Uterus (tissue), 4 donors: Measurements from ENCODE around the gene TSHZ2. TPM values are rescaled to one million over a fixed set of nuclear protein-coding genes. Genes with fewer than 3 reads are reported as not detected.
"Not testable (repeated sequence)": the region's sequence is repeated elsewhere in the genome, so short reads cannot be mapped to it uniquely, and the experiment has no call there.

Experiments used
- DNase-seq, 2 donors: peaks; one replicate each; pipeline ENCODE4 v3.0.0-alpha.2; 2019 to 2020
- H3K27ac ChIP-seq, 2 donors: fragments of 200-600 bp; sonication (generic); 1 replicate in 1 of 2; 2 replicates in 1 of 2; pipeline ENCODE4 v1.5.1; 2016 to 2018
- H3K27me3 ChIP-seq, 2 donors: fragments of 200-600 bp; sonication (generic); one replicate each; pipeline ENCODE4 v1.5.1; 2018 to 2019; ENCODE audit warnings: control low read depth in 1 of 2
- H3K36me3 ChIP-seq, 2 donors: fragments of 200-600 bp; sonication (generic); one replicate each; pipeline ENCODE4 v1.5.1; 2019; ENCODE audit warnings: control low read depth in 1 of 2
- H3K4me1 ChIP-seq, 2 donors: fragments of 200-600 bp; sonication (generic); one replicate each; pipeline ENCODE4 v1.5.1; 2018 to 2019; ENCODE audit warnings: control low read depth in 1 of 2
- H3K4me3 ChIP-seq, 2 donors: fragments of 200-600 bp; sonication (generic); 1 replicate in 1 of 2; 2 replicates in 1 of 2; pipeline ENCODE4 v1.5.1; 2018 to 2019; ENCODE audit warnings: mild to moderate bottlenecking in 1 of 2
- H3K9me3 ChIP-seq, 2 donors: fragments of 200-600 bp; sonication (generic); one replicate each; pipeline ENCODE4 v1.5.1; 2019; ENCODE audit warnings: control low read depth in 1 of 2
- CTCF ChIP-seq, 4 experiments: fragments of 200-600 bp in 2 of 4; fragments of 450-650 bp in 2 of 4; sonication (generic) in 2 of 4; IDR thresholded peaks; one replicate each; pipeline ENCODE4 v1.5.1; 2016 to 2019; ENCODE audit warnings: antibody characterized with exemption in 4 of 4, mild to moderate bottlenecking in 2 of 4, moderate library complexity in 1 of 4
- POLR2A ChIP-seq, 2 donors: fragments of 450-650 bp; IDR thresholded peaks; one replicate each; pipeline ENCODE4 v1.6.1; 2016; ENCODE audit warnings: antibody characterized with exemption in 2 of 2, mild to moderate bottlenecking in 1 of 2, moderate library complexity in 1 of 2
- intact Hi-C: fragments of 100-400 bp; cut with DNase I; formaldehyde crosslinking; loops from one replicate; pipeline ENCODE4 v1.15.1; 2023; ENCODE audit warnings: low total_unique reads
- total RNA-seq, 4 donors: library from RNA; depleted of rRNA in 3 of 4; stranded (reverse); fragments of >200 nt in 3 of 4; gene quantifications; one replicate each; pipeline versions ENCODE4 v1.1.0 to v1.2.4, GENCODE V29; 2014 to 2023
- donor health status: DM: yes; HTN: yes; CAD: no.

Gene TSHZ2
- total RNA-seq, 4 donors from 2014 or later: 22.0 to 50.1 (median 33.1) TPM

- Histone ChIP-seq H3K4me1 (peaks cover 0 to 4% of the 10 kb centered on the region in 2 donors), H3K27ac (peak overlapping the region; percentile 20 to 46), H3K9me3 (no peaks in the 10 kb centered on the region), H3K27me3 (no peaks in the 10 kb centered on the region), H3K4me3 (no peak overlapping the region), H3K36me3 (no peaks in the 10 kb centered on the region)
- TF ChIP-seq CTCF (IDR thresholded peaks at IDR 0.05) (no peak), POLR2A (IDR thresholded peaks at IDR 0.05) (no peak)
- intact Hi-C loops: no loop called here
- peak in 1 of 2 donors; percentile 53 for DNase-seq
Measured at GRCh38 chr20:53087037-53087777, 115.0 kb downstream of the TSHZ2 start.

GRCh38 chr20:53088786-53089185, 116.6 kb downstream of the TSHZ2 start:
- no peaks in the 10 kb centered on the region for H3K9me3 ChIP-seq
- no peaks in the 10 kb centered on the region for H3K4me1 ChIP-seq
- TF ChIP-seq CTCF (IDR thresholded peaks at IDR 0.05) (no peak), POLR2A (IDR thresholded peaks at IDR 0.05) (no peak)
- H3K27me3 ChIP-seq: no peaks in the 10 kb centered on the region
- no peak for DNase-seq
- no peak overlapping the region for H3K27ac ChIP-seq
- intact Hi-C loops: no loop called here
- no peaks in the 10 kb centered on the region for H3K36me3 ChIP-seq
- no peak overlapping the region for H3K4me3 ChIP-seq

GRCh38 chr20:53089851-53090250, 117.7 kb downstream of the TSHZ2 start:
- H3K9me3 ChIP-seq, H3K27me3 ChIP-seq, H3K27ac ChIP-seq, H3K4me3 ChIP-seq, H3K4me1 ChIP-seq, intact Hi-C loops, H3K36me3 ChIP-seq: not testable (repeated sequence)
- peak in 1 of 2 donors; percentile 51 for DNase-seq

GRCh38 chr20:53091789-53092188, 119.6 kb downstream of the TSHZ2 start:
- Histone ChIP-seq H3K4me1 (no peaks in the 10 kb centered on the region), H3K36me3 (no peaks in the 10 kb centered on the region), H3K9me3 (no peaks in the 10 kb centered on the region), H3K27me3 (no peaks in the 10 kb centered on the region), H3K27ac (no peak overlapping the region), H3K4me3 (no peak overlapping the region)
- no peak for DNase-seq
- no peak for TF ChIP-seq CTCF (IDR thresholded peaks at IDR 0.05)
- no peak for TF ChIP-seq POLR2A (IDR thresholded peaks at IDR 0.05)
- intact Hi-C loops: no loop called here

- intact Hi-C loops: no loop called here
- no peak for DNase-seq
- Histone ChIP-seq H3K4me3 (no peak overlapping the region), H3K4me1 (no peaks in the 10 kb centered on the region), H3K27me3 (no peaks in the 10 kb centered on the region), H3K9me3 (no peaks in the 10 kb centered on the region), H3K27ac (no peak overlapping the region), H3K36me3 (no peaks in the 10 kb centered on the region)
- TF ChIP-seq CTCF (IDR thresholded peaks at IDR 0.05) (no peak), POLR2A (IDR thresholded peaks at IDR 0.05) (no peak)
Measured at GRCh38 chr20:53092772-53093300, 120.7 kb downstream of the TSHZ2 start.
